Natural killer cell (primary cell): ENCODE results near the gene MED28. TPM values are rescaled to one million over a fixed set of nuclear protein-coding genes. Genes with fewer than 3 reads are reported as not detected.

Experiments used
- ATAC-seq, 3 donors: fragments of 150-1000 bp in 2 of 3; fragments of 200-7000 bp in 1 of 3; cut with Tn5 transposase; 1 replicate in 1 of 3; 2 replicates in 2 of 3; pipeline ENCODE4 v1.10.0; 2021; ENCODE audit warnings: mild to moderate bottlenecking in 2 of 3, moderate library complexity in 2 of 3
- DNase-seq, 2 donors: peaks; one replicate each; pipeline versions ENCODE4 v3.0.0 to v3.0.0-alpha.2; 2013 to 2021; ENCODE audit warnings: mixed read lengths in 1 of 2
- H3K27ac ChIP-seq: one replicate; pipeline ENCODE4 v1.5.1; 2013; ENCODE audit warnings: mild to moderate bottlenecking, low read length
- H3K27me3 ChIP-seq: one replicate; pipeline ENCODE4 v1.6.1; 2013; ENCODE audit warnings: low read length; ENCODE audit not compliant: control insufficient read depth, insufficient read depth
- H3K36me3 ChIP-seq: one replicate; pipeline ENCODE4 v1.6.1; 2013; ENCODE audit warnings: low read length; ENCODE audit not compliant: control insufficient read depth, insufficient read depth
- H3K4me1 ChIP-seq: one replicate; pipeline ENCODE4 v1.6.1; 2013; ENCODE audit warnings: low read length; ENCODE audit not compliant: control insufficient read depth, insufficient read depth
- H3K4me3 ChIP-seq: one replicate; pipeline ENCODE4 v1.5.1; 2013; ENCODE audit warnings: low read length
- H3K9me3 ChIP-seq: one replicate; pipeline ENCODE4 v1.6.1; 2013; ENCODE audit warnings: low read length; ENCODE audit not compliant: control insufficient read depth, insufficient read depth
- H3K27ac Mint-ChIP-seq, 2 donors: one replicate each; pipeline ENCODE4 v1.8.0; 2022; ENCODE audit warnings: mild to moderate bottlenecking in 2 of 2, mixed read lengths in 2 of 2, moderate library complexity in 1 of 2
- H3K27me3 Mint-ChIP-seq, 2 donors: one replicate each; pipeline ENCODE4 v1.8.0; 2022; ENCODE audit warnings: low read depth in 2 of 2, mixed read lengths in 2 of 2
- H3K36me3 Mint-ChIP-seq: one replicate; pipeline ENCODE4 v1.8.0; 2022; ENCODE audit warnings: mixed read lengths
- H3K4me1 Mint-ChIP-seq, 2 donors: one replicate each; pipeline ENCODE4 v1.8.0; 2022; ENCODE audit warnings: mixed read lengths in 2 of 2
- H3K4me3 Mint-ChIP-seq: one replicate; pipeline ENCODE4 v1.8.0; 2022; ENCODE audit warnings: mild to moderate bottlenecking, moderate library complexity, mixed read lengths
- H3K9me3 Mint-ChIP-seq, 2 donors: one replicate each; pipeline ENCODE4 v1.8.0; 2022; ENCODE audit warnings: mixed read lengths in 2 of 2
- WGBS: methylation state at CpG from one replicate; pipeline ENCODE4 v1.1.7; 2013; ENCODE audit warnings: missing lambda C conversion rate; ENCODE audit not compliant: insufficient coverage; 5-methylcytosine and 5-hydroxymethylcytosine counted together
- intact Hi-C: fragments of 100-400 bp; cut with micrococcal nuclease; formaldehyde crosslinking; loops from one replicate; pipeline ENCODE4 v1.14.2; 2022
- total RNA-seq, 4 donors: library from RNA; stranded (reverse); fragments of 120-200 nt in 1 of 4; gene quantifications; one replicate each; pipeline versions ENCODE4 v1.2.3 to v1.2.4, GENCODE V29; 2013 to 2022
- TF ChIP-seq, protein P1 (sequence below): fragments of 200-600 bp; IDR thresholded peaks from one replicate; pipeline ENCODE4 v1.8.0; 2022; ENCODE audit warnings: antibody characterized with exemption

The MED28 gene
- total RNA-seq, 3 donors from 2014 or later (not counting 1 experiment from before 2014, with no cell fraction given): 44.8 to 63.3 (median 51.1) TPM

DNA sequence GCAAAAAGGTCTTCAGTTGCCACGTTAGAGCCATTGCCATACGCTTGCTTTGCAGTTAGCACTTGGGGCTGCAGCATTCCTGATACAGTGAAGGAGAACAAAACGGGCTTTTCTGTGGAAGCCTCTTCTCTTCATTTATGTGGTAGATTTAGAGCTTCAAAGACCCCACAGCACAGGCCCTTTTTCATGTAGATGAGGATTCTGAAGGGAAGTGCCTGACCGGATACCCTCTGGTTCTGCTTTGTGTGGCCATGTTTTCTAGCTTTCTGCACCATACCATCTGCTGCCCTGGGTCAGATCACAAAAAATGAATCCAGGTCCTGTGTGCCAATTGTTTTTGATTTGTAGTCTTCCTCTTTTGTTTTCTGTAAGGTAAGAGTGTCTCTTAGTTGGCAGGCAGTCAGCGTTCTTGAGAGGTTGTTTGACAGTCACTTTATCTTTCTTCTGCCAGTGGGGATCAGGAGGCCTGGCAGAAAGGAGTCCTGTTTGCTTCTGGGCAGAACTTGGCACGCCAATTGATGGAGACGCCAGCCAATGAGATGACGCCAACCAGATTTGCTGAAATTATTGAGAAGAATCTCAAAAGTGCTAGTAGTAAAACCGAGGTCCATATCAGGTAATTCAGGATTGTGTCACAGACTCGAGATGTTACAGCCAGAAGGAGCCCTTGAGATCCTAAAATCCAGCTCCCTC is 29.8 kb upstream of the MED28 start:
- Histone ChIP-seq H3K4me3 (no peak overlapping the region), H3K36me3 (peaks cover 84% of the 10 kb centered on the region), H3K27me3 (no peaks in the 10 kb centered on the region), H3K4me1 (no peaks in the 10 kb centered on the region), H3K27ac (no peak overlapping the region), H3K9me3 (no peaks in the 10 kb centered on the region)
- DNase-seq (no peak), ATAC-seq (no peak)
- Mint-ChIP-seq H3K9me3 (no peaks in the 10 kb centered on the region), H3K4me3 (no peak overlapping the region), H3K27ac (no peak overlapping the region), H3K27me3 (no peaks in the 10 kb centered on the region), H3K36me3 (peaks cover 32% of the 10 kb centered on the region), H3K4me1 (peaks cover 0 to 4% of the 10 kb centered on the region in 2 donors)
- intact Hi-C loops: no loop called here
- TF ChIP-seq, protein P1, sequence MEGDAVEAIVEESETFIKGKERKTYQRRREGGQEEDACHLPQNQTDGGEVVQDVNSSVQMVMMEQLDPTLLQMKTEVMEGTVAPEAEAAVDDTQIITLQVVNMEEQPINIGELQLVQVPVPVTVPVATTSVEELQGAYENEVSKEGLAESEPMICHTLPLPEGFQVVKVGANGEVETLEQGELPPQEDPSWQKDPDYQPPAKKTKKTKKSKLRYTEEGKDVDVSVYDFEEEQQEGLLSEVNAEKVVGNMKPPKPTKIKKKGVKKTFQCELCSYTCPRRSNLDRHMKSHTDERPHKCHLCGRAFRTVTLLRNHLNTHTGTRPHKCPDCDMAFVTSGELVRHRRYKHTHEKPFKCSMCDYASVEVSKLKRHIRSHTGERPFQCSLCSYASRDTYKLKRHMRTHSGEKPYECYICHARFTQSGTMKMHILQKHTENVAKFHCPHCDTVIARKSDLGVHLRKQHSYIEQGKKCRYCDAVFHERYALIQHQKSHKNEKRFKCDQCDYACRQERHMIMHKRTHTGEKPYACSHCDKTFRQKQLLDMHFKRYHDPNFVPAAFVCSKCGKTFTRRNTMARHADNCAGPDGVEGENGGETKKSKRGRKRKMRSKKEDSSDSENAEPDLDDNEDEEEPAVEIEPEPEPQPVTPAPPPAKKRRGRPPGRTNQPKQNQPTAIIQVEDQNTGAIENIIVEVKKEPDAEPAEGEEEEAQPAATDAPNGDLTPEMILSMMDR: no peak
- WGBS: 98% methylated on average over 10 of the region's 10 CpGs

DNA sequence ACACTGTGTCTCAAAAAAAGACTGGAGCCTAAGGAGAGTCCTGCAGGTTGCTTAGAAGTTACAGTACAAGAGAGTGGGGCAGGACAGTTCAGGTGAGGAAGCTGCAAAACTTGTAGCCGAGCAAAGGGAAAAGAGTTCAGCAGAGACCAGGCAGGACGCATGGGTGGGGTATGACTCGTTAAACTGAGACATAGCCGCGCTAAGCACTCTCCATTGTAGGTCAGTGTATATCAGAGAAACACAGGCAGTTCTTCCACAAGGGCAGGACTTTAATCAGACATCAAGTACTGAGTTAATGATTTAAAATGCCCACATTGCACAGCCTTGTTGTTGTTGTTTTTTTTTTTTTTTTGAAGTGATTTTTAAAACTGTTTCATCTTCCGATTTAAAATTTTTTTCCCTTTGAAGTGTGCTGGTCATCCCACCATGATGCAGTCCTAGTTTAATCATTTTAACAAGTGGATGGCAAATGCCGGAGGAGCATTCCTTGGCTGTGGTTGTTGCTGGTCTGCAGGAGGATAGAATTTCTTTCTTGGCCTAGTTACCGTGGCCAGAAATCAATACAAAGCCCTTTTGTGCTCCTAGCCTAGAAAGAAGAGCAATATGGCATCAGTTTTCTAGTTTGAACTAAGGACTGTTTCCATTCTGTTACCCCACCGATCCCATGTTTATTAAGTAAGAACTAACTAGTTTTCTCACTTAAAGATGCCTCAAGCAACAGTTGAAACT is 27.2 kb upstream of the MED28 start:
- Histone ChIP-seq H3K27ac (no peak overlapping the region), H3K36me3 (peaks cover 82% of the 10 kb centered on the region), H3K4me1 (no peaks in the 10 kb centered on the region), H3K9me3 (no peaks in the 10 kb centered on the region), H3K4me3 (no peak overlapping the region), H3K27me3 (no peaks in the 10 kb centered on the region)
- peaks cover 32% of the 10 kb centered on the region for H3K36me3 Mint-ChIP-seq
- no peaks in the 10 kb centered on the region for H3K9me3 Mint-ChIP-seq
- intact Hi-C loops: no loop called here
- no peak overlapping the region for H3K4me3 Mint-ChIP-seq
- peaks cover 4 to 5% of the 10 kb centered on the region in 2 donors for H3K4me1 Mint-ChIP-seq
- ATAC-seq (no peak), DNase-seq (no peak)
- H3K27ac Mint-ChIP-seq: no peak overlapping the region
- TF ChIP-seq, protein P1: no peak
- H3K27me3 Mint-ChIP-seq: no peaks in the 10 kb centered on the region
- 98% methylated on average over 9 of the region's 9 CpGs for WGBS

DNA sequence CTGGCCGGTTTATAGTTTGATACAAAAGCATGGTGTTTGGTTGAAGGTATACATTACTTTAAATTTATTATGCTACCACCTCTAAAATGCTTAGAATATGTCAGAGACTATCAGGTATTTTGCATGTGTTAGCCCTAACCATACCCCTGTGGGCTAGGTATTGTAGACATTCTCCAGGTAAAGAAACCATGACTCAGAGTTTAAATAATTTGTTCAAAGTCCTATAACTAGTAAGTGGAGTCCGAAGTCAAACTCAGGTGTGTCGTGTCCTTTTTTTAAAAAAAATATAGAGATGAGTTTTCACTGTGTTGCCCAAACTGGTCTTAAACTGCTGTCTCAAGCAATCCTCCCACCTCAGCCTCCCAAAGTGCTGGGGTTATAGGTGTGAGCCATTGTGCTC is 25.1 kb upstream of the MED28 start:
- no CpG with 5 or more reads among the region's 3 CpGs for WGBS
- H3K27ac Mint-ChIP-seq: no peak overlapping the region
- no peaks in the 10 kb centered on the region for H3K9me3 ChIP-seq
- peaks cover 4 to 5% of the 10 kb centered on the region in 2 donors for H3K4me1 Mint-ChIP-seq
- no peaks in the 10 kb centered on the region for H3K4me1 ChIP-seq
- H3K4me3 ChIP-seq: no peak overlapping the region
- intact Hi-C loops: no loop called here
- no peak for ATAC-seq
- TF ChIP-seq, protein P1: no peak
- H3K27me3 Mint-ChIP-seq: no peaks in the 10 kb centered on the region
- no peak overlapping the region for H3K4me3 Mint-ChIP-seq
- no peaks in the 10 kb centered on the region for H3K9me3 Mint-ChIP-seq
- H3K27ac ChIP-seq: no peak overlapping the region
- DNase-seq: no peak
- peaks cover 32% of the 10 kb centered on the region for H3K36me3 Mint-ChIP-seq
- no peaks in the 10 kb centered on the region for H3K27me3 ChIP-seq
- H3K36me3 ChIP-seq: peaks cover 70% of the 10 kb centered on the region
